Hepatocyte (in vitro differentiated cells): ENCODE data around the gene SLC41A3. TPM values are rescaled to one million over a fixed set of nuclear protein-coding genes. Genes with fewer than 3 reads are reported as not detected.

Source experiments
- DNase-seq: peaks from one replicate; pipeline ENCODE4 v3.0.0-alpha.2; 2016; ENCODE audit warnings: low spot score
- H2AFZ ChIP-seq: fragments of 200-600 bp; sonication (generic); 2 replicates; pipeline ENCODE4 v1.6.0; 2016; ENCODE audit warnings: antibody characterized with exemption, mild to moderate bottlenecking
- H3K27ac ChIP-seq: fragments of 200-600 bp; sonication (generic); 2 replicates; pipeline ENCODE4 v1.5.1; 2016; ENCODE audit warnings: mild to moderate bottlenecking
- H3K27me3 ChIP-seq: fragments of 200-600 bp; sonication (generic); 2 replicates; pipeline ENCODE4 v1.6.1; 2016
- H3K36me3 ChIP-seq: fragments of 200-600 bp; sonication (generic); replicated peaks from 2 replicates; pipeline ENCODE4 v1.5.1; 2016; ENCODE audit warnings: low read depth; ENCODE audit not compliant: insufficient read depth
- H3K4me1 ChIP-seq: fragments of 200-600 bp; sonication (generic); 2 replicates; pipeline ENCODE4 v1.5.1; 2016; ENCODE audit warnings: mild to moderate bottlenecking, moderate library complexity; ENCODE audit not compliant: insufficient read depth
- H3K4me2 ChIP-seq: fragments of 200-600 bp; sonication (generic); 2 replicates; pipeline ENCODE4 v1.6.0; 2016
- H3K4me3 ChIP-seq: fragments of 200-600 bp; sonication (generic); 2 replicates; pipeline ENCODE4 v1.5.1; 2016; ENCODE audit warnings: mild to moderate bottlenecking
- H3K79me2 ChIP-seq: fragments of 200-600 bp; sonication (generic); 2 replicates; pipeline ENCODE4 v1.6.0; 2017; ENCODE audit warnings: mild to moderate bottlenecking
- H3K9me2 ChIP-seq: fragments of 200-600 bp; sonication (generic); replicated peaks from 2 replicates; pipeline ENCODE4 v1.6.0; 2017; ENCODE audit warnings: mild to moderate bottlenecking; ENCODE audit not compliant: insufficient read depth
- H3K9me3 ChIP-seq: fragments of 200-600 bp; sonication (generic); 2 replicates; pipeline ENCODE4 v1.5.1; 2016; ENCODE audit warnings: low read depth, mild to moderate bottlenecking
- H4K20me1 ChIP-seq: fragments of 200-600 bp; sonication (generic); 2 replicates; pipeline ENCODE4 v1.6.0; 2016; ENCODE audit warnings: mild to moderate bottlenecking; ENCODE audit not compliant: insufficient read depth, poor library complexity, severe bottlenecking
- EZH2 ChIP-seq: fragments of 200-600 bp; sonication (generic); IDR thresholded peaks from 2 replicates; pipeline ENCODE4 v1.6.1; 2016; ENCODE audit warnings: antibody characterized with exemption, mild to moderate bottlenecking, borderline replicate concordance
- EZH2phosphoT487 ChIP-seq: fragments of 200-600 bp; sonication (generic); IDR thresholded peaks from one replicate; pipeline ENCODE4 v1.6.1; 2018; ENCODE audit warnings: antibody characterized with exemption, mild to moderate bottlenecking, low read depth, moderate library complexity; ENCODE audit not compliant: unreplicated experiment, severe bottlenecking
- WGBS: methylation state at CpG from one replicate; pipeline ENCODE4 v1.1.6; 2016; ENCODE audit warnings: low lambda C conversion rate; ENCODE audit errors: missing lambda C conversion rate; 5-methylcytosine and 5-hydroxymethylcytosine counted together
- polyA plus RNA-seq: library from polyadenylated mRNA; unstranded; fragments of >200 nt; fragmentation: Nextera tagmentation; extraction: Ambion mirVana; gene quantifications from 2 replicates; pipeline ENCODE4 v1.2.1, GENCODE V29; 2016
- total RNA-seq: library from RNA; depleted of rRNA; stranded (reverse); fragments of >200 nt; gene quantifications from 2 replicates; pipeline ENCODE4 v1.2.3, GENCODE V29; 2014
- TF ChIP-seq, protein P1 (sequence below): fragments of 200-600 bp; sonication (generic); IDR thresholded peaks from 2 replicates; pipeline ENCODE4 v1.5.1; 2016; ENCODE audit warnings: antibody characterized with exemption, mild to moderate bottlenecking; ENCODE audit not compliant: poor library complexity

The SLC41A3 gene
- total and polyA plus RNA-seq, 2 experiments from 2014 or later: 29.3 to 43.4 TPM

DNA sequence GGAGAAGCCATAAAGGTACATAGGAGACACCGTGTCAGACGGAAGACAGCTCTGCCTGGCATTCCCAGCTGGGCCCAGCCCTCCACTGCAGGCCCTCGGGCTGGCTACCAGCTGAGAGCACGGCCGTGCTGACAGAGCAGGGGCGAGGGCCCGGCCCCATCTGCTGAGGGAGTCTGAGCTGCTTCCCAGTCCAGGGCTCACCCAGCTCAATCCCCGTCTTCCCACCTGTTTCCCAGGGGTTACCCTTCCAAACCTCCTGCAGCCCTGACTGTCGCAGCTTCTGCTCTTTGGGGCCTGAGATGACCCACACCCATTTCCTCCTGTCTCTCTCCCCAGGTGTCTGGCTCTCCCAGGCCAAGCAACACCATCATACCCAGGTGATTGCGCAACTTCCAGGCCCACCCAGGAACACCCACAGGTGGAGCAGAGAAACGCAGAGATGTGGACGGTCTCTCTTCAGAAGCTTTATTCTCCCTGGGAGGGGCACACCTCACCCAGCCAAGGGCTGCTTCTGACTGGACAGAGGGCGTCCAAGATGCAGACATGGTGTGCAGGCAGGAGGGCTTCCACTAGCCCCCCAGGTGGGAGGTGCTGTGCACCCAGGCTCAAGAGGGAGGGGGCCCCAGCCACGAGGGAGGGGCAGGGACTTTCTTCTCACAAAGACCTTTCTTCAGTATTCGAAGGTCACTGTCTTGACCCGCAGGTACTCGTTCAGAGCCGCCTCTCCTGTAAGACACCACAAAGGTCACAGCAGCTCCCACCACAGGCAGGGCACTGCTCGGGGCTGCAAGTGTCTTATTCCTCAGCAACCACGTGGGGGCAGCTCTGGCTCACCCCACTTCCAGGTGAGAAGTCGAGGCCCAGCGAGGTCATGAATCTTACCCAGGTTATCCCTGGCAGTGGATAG lies 19.4 kb upstream of the SLC41A3 start:
- Histone ChIP-seq H3K27me3 (no peaks in the 10 kb centered on the region), H2AFZ (no peak overlapping the region), H3K9me2 (no peaks in the 10 kb centered on the region), H3K4me1 (no peaks in the 10 kb centered on the region), H3K27ac (no peak overlapping the region), H3K4me3 (no peak overlapping the region), H3K36me3 (no peaks in the 10 kb centered on the region), H3K4me2 (no peak overlapping the region), H3K79me2 (no peaks in the 10 kb centered on the region), H4K20me1 (no peaks in the 10 kb centered on the region), H3K9me3 (no peaks in the 10 kb centered on the region)
- TF ChIP-seq EZH2: no peak
- TF ChIP-seq EZH2phosphoT487: no peak
- TF ChIP-seq, protein P1, sequence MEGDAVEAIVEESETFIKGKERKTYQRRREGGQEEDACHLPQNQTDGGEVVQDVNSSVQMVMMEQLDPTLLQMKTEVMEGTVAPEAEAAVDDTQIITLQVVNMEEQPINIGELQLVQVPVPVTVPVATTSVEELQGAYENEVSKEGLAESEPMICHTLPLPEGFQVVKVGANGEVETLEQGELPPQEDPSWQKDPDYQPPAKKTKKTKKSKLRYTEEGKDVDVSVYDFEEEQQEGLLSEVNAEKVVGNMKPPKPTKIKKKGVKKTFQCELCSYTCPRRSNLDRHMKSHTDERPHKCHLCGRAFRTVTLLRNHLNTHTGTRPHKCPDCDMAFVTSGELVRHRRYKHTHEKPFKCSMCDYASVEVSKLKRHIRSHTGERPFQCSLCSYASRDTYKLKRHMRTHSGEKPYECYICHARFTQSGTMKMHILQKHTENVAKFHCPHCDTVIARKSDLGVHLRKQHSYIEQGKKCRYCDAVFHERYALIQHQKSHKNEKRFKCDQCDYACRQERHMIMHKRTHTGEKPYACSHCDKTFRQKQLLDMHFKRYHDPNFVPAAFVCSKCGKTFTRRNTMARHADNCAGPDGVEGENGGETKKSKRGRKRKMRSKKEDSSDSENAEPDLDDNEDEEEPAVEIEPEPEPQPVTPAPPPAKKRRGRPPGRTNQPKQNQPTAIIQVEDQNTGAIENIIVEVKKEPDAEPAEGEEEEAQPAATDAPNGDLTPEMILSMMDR: no peak
- WGBS: 83% methylated on average over 22 of the region's 22 CpGs
- peak; percentile 5 for DNase-seq

DNA sequence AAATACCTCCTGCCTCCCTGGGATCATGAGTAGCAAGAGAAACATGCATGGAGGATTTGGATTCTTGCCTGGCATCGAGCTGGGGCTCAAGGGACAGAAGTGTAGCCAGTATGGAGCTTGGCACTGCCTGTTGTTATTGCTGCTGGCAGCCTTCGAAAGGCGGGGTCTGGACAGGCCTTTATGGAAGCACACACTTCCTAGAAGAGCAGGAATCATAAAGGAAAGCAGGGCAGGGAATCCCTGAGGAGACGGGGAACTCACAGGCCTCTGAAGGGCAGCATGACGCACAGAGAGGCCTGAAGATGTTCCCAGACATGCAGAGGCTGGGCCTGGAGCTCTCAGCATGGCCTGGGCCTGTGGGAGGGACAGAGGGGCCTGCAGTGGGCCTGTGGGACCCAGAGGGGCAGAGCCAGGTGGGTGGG lies 18.6 kb upstream of the SLC41A3 start:
- no peaks in the 10 kb centered on the region for H3K9me3 ChIP-seq
- 76% methylated on average over 5 of the region's 5 CpGs for WGBS
- no peak overlapping the region for H3K27ac ChIP-seq
- no peaks in the 10 kb centered on the region for H3K4me1 ChIP-seq
- no peak overlapping the region for H3K4me2 ChIP-seq
- no peak overlapping the region for H2AFZ ChIP-seq
- no peaks in the 10 kb centered on the region for H3K36me3 ChIP-seq
- peak; percentile 17 for DNase-seq
- no peak for TF ChIP-seq EZH2phosphoT487
- TF ChIP-seq EZH2: no peak
- TF ChIP-seq, protein P1: no peak
- no peaks in the 10 kb centered on the region for H3K27me3 ChIP-seq
- H3K9me2 ChIP-seq: no peaks in the 10 kb centered on the region
- no peaks in the 10 kb centered on the region for H3K79me2 ChIP-seq
- H3K4me3 ChIP-seq: no peak overlapping the region
- H4K20me1 ChIP-seq: no peaks in the 10 kb centered on the region

DNA sequence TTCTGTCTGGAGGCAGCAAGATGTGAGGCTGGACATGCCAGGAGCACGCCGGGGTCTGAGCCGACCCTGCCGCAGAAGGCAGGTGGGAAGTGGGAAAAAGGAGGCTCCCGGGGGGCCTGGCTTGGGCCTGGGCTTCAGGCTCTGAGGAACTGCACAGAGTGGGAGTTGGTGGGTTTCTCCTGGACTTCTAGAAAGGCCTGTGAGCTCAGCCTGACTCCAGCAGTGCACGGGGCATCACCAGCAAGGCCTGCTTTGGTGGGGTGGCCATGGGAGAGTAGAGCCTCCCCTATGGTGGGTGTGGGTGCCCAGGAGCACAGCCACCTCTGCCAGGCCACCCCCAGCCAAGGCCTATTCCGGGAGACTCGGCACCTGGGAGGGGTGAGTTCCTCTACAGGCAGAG lies 18.1 kb upstream of the SLC41A3 start:
- Histone ChIP-seq H3K9me2 (no peaks in the 10 kb centered on the region), H3K4me2 (no peak overlapping the region), H4K20me1 (no peaks in the 10 kb centered on the region), H3K36me3 (no peaks in the 10 kb centered on the region), H3K4me3 (no peak overlapping the region), H3K4me1 (no peaks in the 10 kb centered on the region), H3K27ac (no peak overlapping the region), H2AFZ (no peak overlapping the region), H3K27me3 (no peaks in the 10 kb centered on the region), H3K79me2 (no peaks in the 10 kb centered on the region), H3K9me3 (no peaks in the 10 kb centered on the region)
- 94% methylated on average over 7 of the region's 8 CpGs for WGBS
- TF ChIP-seq EZH2phosphoT487 (no peak), EZH2 (no peak)
- TF ChIP-seq, protein P1: no peak
- DNase-seq: no peak
